Vagina (tissue), 2 donors: Measurements from ENCODE around the gene ST7. TPM values are rescaled to one million over a fixed set of nuclear protein-coding genes. Genes with fewer than 3 reads are reported as not detected.

Experiments
- DNase-seq, 2 donors: peaks; one replicate each; pipeline ENCODE4 v3.0.0-alpha.2; 2017; ENCODE audit errors: extremely low spot score in 2 of 2
- H3K27ac ChIP-seq: fragments of 200-600 bp; sonication (generic); one replicate; pipeline ENCODE4 v1.5.1; 2019
- H3K27me3 ChIP-seq: fragments of 200-600 bp; sonication (generic); one replicate; pipeline ENCODE4 v1.5.1; 2019
- H3K36me3 ChIP-seq, 2 donors: fragments of 200-600 bp; sonication (generic); one replicate each; pipeline ENCODE4 v1.5.1; 2017 to 2019
- H3K4me1 ChIP-seq: fragments of 200-600 bp; sonication (generic); one replicate; pipeline ENCODE4 v1.5.1; 2019
- H3K4me3 ChIP-seq, 2 donors: fragments of 200-600 bp; sonication (generic); 1 replicate in 1 of 2; 2 replicates in 1 of 2; pipeline ENCODE4 v1.5.1; 2016 to 2019
- H3K9me3 ChIP-seq: fragments of 200-600 bp; sonication (generic); one replicate; pipeline ENCODE4 v1.5.1; 2019
- CTCF ChIP-seq, 3 experiments: fragments of 450-650 bp in 2 of 3; fragments of 200-600 bp in 1 of 3; sonication (generic) in 1 of 3; IDR thresholded peaks; one replicate each; pipeline ENCODE4 v1.5.1; 2017 to 2019; ENCODE audit warnings: antibody characterized with exemption in 3 of 3, mild to moderate bottlenecking in 2 of 3, moderate library complexity in 2 of 3
- POLR2A ChIP-seq, 2 donors: fragments of 450-650 bp; IDR thresholded peaks; one replicate each; pipeline ENCODE4 v1.6.1; 2017; ENCODE audit warnings: antibody characterized with exemption in 2 of 2, mild to moderate bottlenecking in 2 of 2, moderate library complexity in 2 of 2
- POLR2AphosphoS5 ChIP-seq, 2 donors: sonication (generic); formaldehyde crosslinking; IDR thresholded peaks; one replicate each; pipeline ENCODE4 v1.9.0; 2017; ENCODE audit warnings: antibody characterized with exemption in 2 of 2, mild to moderate bottlenecking in 2 of 2, low read depth in 1 of 2; ENCODE audit not compliant: insufficient read depth in 1 of 2
- intact Hi-C: fragments of 100-400 bp; cut with DNase I; formaldehyde crosslinking; loops from one replicate; pipeline ENCODE4 v1.15.1; 2023
- total RNA-seq: library from RNA; depleted of rRNA; stranded (reverse); fragments of >200 nt; gene quantifications from one replicate; pipeline ENCODE4 v1.2.3, GENCODE V29; 2016

ST7 gene
- total RNA-seq, 1 donor from 2014 or later, result 15.2 TPM

DNA sequence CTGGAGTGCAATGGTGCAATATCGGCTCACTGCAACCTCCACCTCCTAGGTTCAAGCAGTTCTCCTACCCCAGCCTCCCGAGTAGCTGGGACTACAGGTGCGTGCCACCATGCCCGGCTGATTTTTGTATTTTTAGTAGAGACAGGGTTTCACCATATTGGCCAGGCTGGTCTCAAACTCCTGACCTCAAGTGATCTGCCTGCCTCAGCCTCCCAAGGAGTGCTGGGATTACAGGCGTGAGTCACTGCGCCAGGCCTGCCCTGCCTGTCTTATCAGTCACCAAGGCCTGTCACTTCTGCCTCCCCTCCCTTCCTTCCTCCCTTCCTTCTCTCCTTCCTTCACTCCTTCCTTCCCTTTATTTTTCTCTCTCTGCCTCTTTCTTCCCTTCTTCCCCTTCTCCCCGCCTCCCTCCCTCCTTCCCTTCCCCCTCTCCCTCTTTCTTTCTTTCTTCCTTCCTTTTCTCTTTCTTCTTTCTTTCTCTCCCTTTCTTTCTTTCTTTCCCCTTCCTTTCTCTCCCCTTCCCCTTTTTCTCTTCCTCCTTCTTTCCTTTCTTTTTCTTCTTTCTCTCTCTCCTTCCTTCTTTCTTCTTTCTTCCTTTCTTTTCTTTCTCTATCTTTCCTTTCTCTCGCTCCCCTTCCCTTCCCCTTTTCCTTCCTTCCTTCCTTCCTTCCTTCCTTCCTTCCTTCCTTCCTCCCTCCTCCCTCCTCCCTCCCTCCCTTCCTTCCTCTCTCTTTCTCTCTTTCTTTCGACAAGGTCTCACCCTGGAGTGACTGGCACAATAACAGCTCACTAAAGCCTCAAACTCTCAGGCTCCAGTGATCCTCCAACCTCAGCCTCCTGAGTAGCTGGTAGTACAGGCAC, 3.1 kb upstream of the ST7 start:
- no peak overlapping the region for H3K27ac ChIP-seq
- H3K4me1 ChIP-seq, result peaks cover 8% of the 10 kb centered on the region
- intact Hi-C loops, result no loop called here

GRCh38 chr7:116950889-116951351, 2.4 kb upstream of the ST7 start:
- no peak overlapping the region for H3K4me3 ChIP-seq
- no peaks in the 10 kb centered on the region for H3K36me3 ChIP-seq
- no peaks in the 10 kb centered on the region for H3K27me3 ChIP-seq
- no peak overlapping the region for H3K27ac ChIP-seq
- no peaks in the 10 kb centered on the region for H3K9me3 ChIP-seq
- DNase-seq, result no peak
- intact Hi-C loops, result no loop called here
- TF ChIP-seq POLR2A (IDR thresholded peaks at IDR 0.05), result no peak
- TF ChIP-seq POLR2AphosphoS5 (IDR thresholded peaks at IDR 0.05; ENCODE audit: insufficient read depth in 1 of 2, low read depth in 1 of 2), result no peak
- TF ChIP-seq CTCF (IDR thresholded peaks at IDR 0.05), result no peak
- peaks cover 15% of the 10 kb centered on the region for H3K4me1 ChIP-seq

More for the DNA sequence above, 3.1 kb upstream of the ST7 start:
- no peak for DNase-seq
- H3K4me3 ChIP-seq, result no peak overlapping the region
- no peaks in the 10 kb centered on the region for H3K9me3 ChIP-seq
- H3K36me3 ChIP-seq, result no peaks in the 10 kb centered on the region
- TF ChIP-seq CTCF (IDR thresholded peaks at IDR 0.05) (no peak), POLR2AphosphoS5 (IDR thresholded peaks at IDR 0.05; ENCODE audit: insufficient read depth in 1 of 2, low read depth in 1 of 2) (no peak), POLR2A (IDR thresholded peaks at IDR 0.05) (no peak)
- H3K27me3 ChIP-seq, result no peaks in the 10 kb centered on the region

- no peak overlapping the region for H3K4me3 ChIP-seq
- H3K27me3 ChIP-seq, result no peaks in the 10 kb centered on the region
- no peak overlapping the region for H3K27ac ChIP-seq
Observed at GRCh38 chr7:116951366-116952292, 1.7 kb upstream of the ST7 start.

DNA sequence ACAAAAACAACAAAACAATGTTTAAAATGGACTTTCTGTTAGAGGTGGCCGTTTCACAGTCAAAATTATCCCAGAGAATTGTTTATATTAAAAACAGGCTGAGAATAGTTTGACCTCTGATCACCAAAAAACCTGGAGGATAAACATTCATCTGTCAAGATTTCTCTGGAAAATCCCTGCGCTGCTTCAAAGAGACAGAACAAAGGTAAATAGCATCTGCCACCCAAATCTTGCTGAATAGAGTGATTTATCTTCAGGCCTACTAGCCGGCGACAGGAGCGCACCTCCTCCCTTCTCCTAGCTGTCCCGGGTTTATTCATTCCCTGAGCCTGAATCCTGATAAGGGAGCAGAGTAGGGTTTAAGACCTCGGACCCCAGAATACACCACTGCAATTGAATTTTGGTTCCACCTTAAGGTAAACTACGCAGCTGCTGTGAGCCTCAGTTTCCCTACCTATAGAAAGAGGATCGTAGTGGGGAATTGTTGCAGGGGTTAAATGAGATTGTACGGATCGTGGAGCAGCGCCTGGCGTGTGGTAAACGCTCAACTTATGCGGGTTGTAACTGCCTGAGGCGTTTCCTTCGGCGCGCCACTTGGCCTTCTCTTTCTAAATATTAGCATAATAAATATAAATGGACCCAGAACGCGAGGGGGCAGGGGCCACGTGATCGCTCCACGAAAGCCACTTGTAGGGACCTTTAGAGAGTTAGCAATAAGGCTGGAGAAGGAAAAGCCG, 498 bp upstream of the ST7 start:
- TF ChIP-seq POLR2AphosphoS5 (IDR thresholded peaks at IDR 0.05; ENCODE audit: insufficient read depth in 1 of 2, low read depth in 1 of 2) (no peak), CTCF (IDR thresholded peaks at IDR 0.05) (no peak), POLR2A (IDR thresholded peaks at IDR 0.05) (no peak)
- Histone ChIP-seq H3K36me3 (no peaks in the 10 kb centered on the region), H3K4me1 (peaks cover 22% of the 10 kb centered on the region), H3K27me3 (no peaks in the 10 kb centered on the region), H3K4me3 (peak overlapping the region; percentile 82 to 85), H3K27ac (peak overlapping the region; percentile 100), H3K9me3 (no peaks in the 10 kb centered on the region)
- intact Hi-C loops, result no loop called here
- no peak for DNase-seq

More at GRCh38 chr7:116951366-116952292, 1.7 kb upstream of the ST7 start:
- Histone ChIP-seq H3K36me3 (no peaks in the 10 kb centered on the region), H3K9me3 (no peaks in the 10 kb centered on the region), H3K4me1 (peaks cover 22% of the 10 kb centered on the region)
- TF ChIP-seq POLR2AphosphoS5 (IDR thresholded peaks at IDR 0.05; ENCODE audit: insufficient read depth in 1 of 2, low read depth in 1 of 2), result no peak
- intact Hi-C loops, result no loop called here
- no peak for DNase-seq
